Measurements from ENCODE around the gene BFSP2. TPM values are rescaled to one million over a fixed set of nuclear protein-coding genes. Genes with fewer than 3 reads are reported as not detected.

BFSP2 gene
- total RNA-seq, 1 donor from 2014 or later = not detected

GRCh38 chr3:133457025-133457424 is 57.2 kb downstream of the BFSP2 start:
- H3K4me1 Mint-ChIP-seq = peaks cover 42% of the 10 kb centered on the region
- H3K4me3 Mint-ChIP-seq = no peak overlapping the region
- no peaks in the 10 kb centered on the region for H3K9me3 Mint-ChIP-seq

GRCh38 chr3:133457465-133458067 is 57.7 kb downstream of the BFSP2 start:
- no peaks in the 10 kb centered on the region for H3K27me3 Mint-ChIP-seq (ENCODE audit: low read depth)
- H3K4me1 Mint-ChIP-seq = peaks cover 37% of the 10 kb centered on the region
- H3K4me3 Mint-ChIP-seq = no peak overlapping the region
- H3K27ac Mint-ChIP-seq (ENCODE audit: unreplicated experiment) = no peak overlapping the region
- no peak for DNase-seq (ENCODE audit: low read depth, low spot score)
- H3K36me3 Mint-ChIP-seq (ENCODE audit: low read depth) = no peaks in the 10 kb centered on the region
- no peaks in the 10 kb centered on the region for H3K9me3 Mint-ChIP-seq
- TF ChIP-seq CTCF (conservative IDR thresholded peaks at IDR 0.05) = peak; percentile 40

More at GRCh38 chr3:133457025-133457424, 57.2 kb downstream of the BFSP2 start:
- no peak overlapping the region for H3K27ac Mint-ChIP-seq (ENCODE audit: unreplicated experiment)
- no peaks in the 10 kb centered on the region for H3K27me3 Mint-ChIP-seq (ENCODE audit: low read depth)
- no peaks in the 10 kb centered on the region for H3K36me3 Mint-ChIP-seq (ENCODE audit: low read depth)
- no peak for DNase-seq (ENCODE audit: low read depth, low spot score)
- TF ChIP-seq CTCF (conservative IDR thresholded peaks at IDR 0.05) = no peak

GRCh38 chr3:133459400-133459799 is 59.5 kb downstream of the BFSP2 start:
- Mint-ChIP-seq H3K27me3 (ENCODE audit: low read depth) (no peaks in the 10 kb centered on the region), H3K36me3 (ENCODE audit: low read depth) (no peaks in the 10 kb centered on the region), H3K9me3 (no peaks in the 10 kb centered on the region), H3K4me1 (peaks cover 21% of the 10 kb centered on the region), H3K4me3 (no peak overlapping the region), H3K27ac (ENCODE audit: unreplicated experiment) (no peak overlapping the region)
- no peak for DNase-seq (ENCODE audit: low read depth, low spot score)
- no peak for TF ChIP-seq CTCF (conservative IDR thresholded peaks at IDR 0.05)

- DNase-seq (ENCODE audit: low read depth, low spot score) = no peak
- TF ChIP-seq CTCF (conservative IDR thresholded peaks at IDR 0.05) = no peak
- peaks cover 20% of the 10 kb centered on the region for H3K4me1 Mint-ChIP-seq
- no peaks in the 10 kb centered on the region for H3K27me3 Mint-ChIP-seq (ENCODE audit: low read depth)
- no peak overlapping the region for H3K27ac Mint-ChIP-seq (ENCODE audit: unreplicated experiment)
- no peaks in the 10 kb centered on the region for H3K36me3 Mint-ChIP-seq (ENCODE audit: low read depth)
- H3K4me3 Mint-ChIP-seq = no peak overlapping the region
- no peaks in the 10 kb centered on the region for H3K9me3 Mint-ChIP-seq
These were observed 61.0 kb downstream of the BFSP2 start for GRCh38 chr3:133460809-133461208.

- H3K4me3 Mint-ChIP-seq = no peak overlapping the region
- H3K4me1 Mint-ChIP-seq = peaks cover 18% of the 10 kb centered on the region
- H3K27me3 Mint-ChIP-seq (ENCODE audit: low read depth) = no peaks in the 10 kb centered on the region
- no peaks in the 10 kb centered on the region for H3K36me3 Mint-ChIP-seq (ENCODE audit: low read depth)
- no peak for TF ChIP-seq CTCF (conservative IDR thresholded peaks at IDR 0.05)
- H3K9me3 Mint-ChIP-seq = no peaks in the 10 kb centered on the region
- H3K27ac Mint-ChIP-seq (ENCODE audit: unreplicated experiment) = no peak overlapping the region
- DNase-seq (ENCODE audit: low read depth, low spot score) = no peak
These were observed 61.4 kb downstream of the BFSP2 start for GRCh38 chr3:133461291-133461690.
